Smooth muscle cell of the brain vasculature (primary cell): Measurements from ENCODE around the gene JAK1.

Experiments used
- DNase-seq: peaks from one replicate; pipeline ENCODE4 v3.0.0-alpha.2; 2012; ENCODE audit warnings: low read depth, low spot score

The JAK1 gene

GRCh38 chr1:64892576-64893573 is 73.5 kb downstream of the JAK1 start:
- DNase-seq, result no peak

- DNase-seq, result no peak
Measured at GRCh38 chr1:64891448-64891825, 74.9 kb downstream of the JAK1 start.

GRCh38 chr1:64890699-64891447 is 75.5 kb downstream of the JAK1 start:
- DNase-seq, result no peak

- no peak for DNase-seq
Measured at GRCh38 chr1:64887689-64888217, 78.6 kb downstream of the JAK1 start.

GRCh38 chr1:64886877-64887276 is 79.5 kb downstream of the JAK1 start:
- DNase-seq, result no peak

- DNase-seq, result no peak
Measured at GRCh38 chr1:64885648-64886047, 80.7 kb downstream of the JAK1 start.

- no peak for DNase-seq
Measured at GRCh38 chr1:64884261-64885040, 81.9 kb downstream of the JAK1 start.

- no peak for DNase-seq
Measured at GRCh38 chr1:64882574-64883255, 83.6 kb downstream of the JAK1 start.

GRCh38 chr1:64881281-64881680 is 85.1 kb downstream of the JAK1 start:
- no peak for DNase-seq

- no peak for DNase-seq
Measured at GRCh38 chr1:64880449-64880848, 85.9 kb downstream of the JAK1 start.

GRCh38 chr1:64878931-64879611 is 87.3 kb downstream of the JAK1 start:
- no peak for DNase-seq

- DNase-seq, result no peak
Measured at GRCh38 chr1:64878090-64878489, 88.3 kb downstream of the JAK1 start.

GRCh38 chr1:64877598-64877997 is 88.8 kb downstream of the JAK1 start:
- no peak for DNase-seq

GRCh38 chr1:64877151-64877550 is 89.2 kb downstream of the JAK1 start:
- DNase-seq, result no peak

- DNase-seq, result no peak
Measured at GRCh38 chr1:64875606-64876005, 90.7 kb downstream of the JAK1 start.

GRCh38 chr1:64875101-64875500 is 91.2 kb downstream of the JAK1 start:
- DNase-seq, result no peak

GRCh38 chr1:64874666-64875065 is 91.7 kb downstream of the JAK1 start:
- DNase-seq, result no peak

GRCh38 chr1:64873576-64873975 is 92.8 kb downstream of the JAK1 start:
- DNase-seq, result no peak

GRCh38 chr1:64872067-64872466 is 94.3 kb downstream of the JAK1 start:
- no peak for DNase-seq

- no peak for DNase-seq
Measured at GRCh38 chr1:64871256-64871655, 95.1 kb downstream of the JAK1 start.
